ENCODE data around the gene CC2D2A.

DNA sequence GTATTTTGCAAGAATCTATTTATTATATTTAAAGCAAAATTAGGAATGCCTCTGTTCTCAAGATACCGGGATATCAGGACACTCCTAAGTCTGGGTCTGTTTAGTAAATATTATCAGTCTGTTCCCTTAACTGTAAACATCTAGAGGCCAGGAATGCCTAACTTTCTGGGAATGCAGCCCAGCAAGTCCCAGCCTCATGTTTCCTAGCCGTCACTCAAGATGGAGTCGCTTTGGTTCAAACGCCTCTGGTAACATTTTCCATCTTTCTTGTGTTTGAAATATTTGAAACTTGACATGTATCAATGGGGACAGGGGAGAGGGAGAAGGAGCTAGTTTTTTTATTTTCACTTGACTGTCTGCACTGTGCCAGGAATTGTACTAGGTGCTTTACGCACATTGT is 100.1 kb downstream of the CC2D2A start:
- TF ChIP-seq, protein P1, sequence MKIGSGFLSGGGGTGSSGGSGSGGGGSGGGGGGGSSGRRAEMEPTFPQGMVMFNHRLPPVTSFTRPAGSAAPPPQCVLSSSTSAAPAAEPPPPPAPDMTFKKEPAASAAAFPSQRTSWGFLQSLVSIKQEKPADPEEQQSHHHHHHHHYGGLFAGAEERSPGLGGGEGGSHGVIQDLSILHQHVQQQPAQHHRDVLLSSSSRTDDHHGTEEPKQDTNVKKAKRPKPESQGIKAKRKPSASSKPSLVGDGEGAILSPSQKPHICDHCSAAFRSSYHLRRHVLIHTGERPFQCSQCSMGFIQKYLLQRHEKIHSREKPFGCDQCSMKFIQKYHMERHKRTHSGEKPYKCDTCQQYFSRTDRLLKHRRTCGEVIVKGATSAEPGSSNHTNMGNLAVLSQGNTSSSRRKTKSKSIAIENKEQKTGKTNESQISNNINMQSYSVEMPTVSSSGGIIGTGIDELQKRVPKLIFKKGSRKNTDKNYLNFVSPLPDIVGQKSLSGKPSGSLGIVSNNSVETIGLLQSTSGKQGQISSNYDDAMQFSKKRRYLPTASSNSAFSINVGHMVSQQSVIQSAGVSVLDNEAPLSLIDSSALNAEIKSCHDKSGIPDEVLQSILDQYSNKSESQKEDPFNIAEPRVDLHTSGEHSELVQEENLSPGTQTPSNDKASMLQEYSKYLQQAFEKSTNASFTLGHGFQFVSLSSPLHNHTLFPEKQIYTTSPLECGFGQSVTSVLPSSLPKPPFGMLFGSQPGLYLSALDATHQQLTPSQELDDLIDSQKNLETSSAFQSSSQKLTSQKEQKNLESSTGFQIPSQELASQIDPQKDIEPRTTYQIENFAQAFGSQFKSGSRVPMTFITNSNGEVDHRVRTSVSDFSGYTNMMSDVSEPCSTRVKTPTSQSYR (CRISPR knock-in tag; IDR thresholded peaks at IDR 0.05), result no peak
- TF ChIP-seq, protein P2, sequence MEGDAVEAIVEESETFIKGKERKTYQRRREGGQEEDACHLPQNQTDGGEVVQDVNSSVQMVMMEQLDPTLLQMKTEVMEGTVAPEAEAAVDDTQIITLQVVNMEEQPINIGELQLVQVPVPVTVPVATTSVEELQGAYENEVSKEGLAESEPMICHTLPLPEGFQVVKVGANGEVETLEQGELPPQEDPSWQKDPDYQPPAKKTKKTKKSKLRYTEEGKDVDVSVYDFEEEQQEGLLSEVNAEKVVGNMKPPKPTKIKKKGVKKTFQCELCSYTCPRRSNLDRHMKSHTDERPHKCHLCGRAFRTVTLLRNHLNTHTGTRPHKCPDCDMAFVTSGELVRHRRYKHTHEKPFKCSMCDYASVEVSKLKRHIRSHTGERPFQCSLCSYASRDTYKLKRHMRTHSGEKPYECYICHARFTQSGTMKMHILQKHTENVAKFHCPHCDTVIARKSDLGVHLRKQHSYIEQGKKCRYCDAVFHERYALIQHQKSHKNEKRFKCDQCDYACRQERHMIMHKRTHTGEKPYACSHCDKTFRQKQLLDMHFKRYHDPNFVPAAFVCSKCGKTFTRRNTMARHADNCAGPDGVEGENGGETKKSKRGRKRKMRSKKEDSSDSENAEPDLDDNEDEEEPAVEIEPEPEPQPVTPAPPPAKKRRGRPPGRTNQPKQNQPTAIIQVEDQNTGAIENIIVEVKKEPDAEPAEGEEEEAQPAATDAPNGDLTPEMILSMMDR (IDR thresholded peaks at IDR 0.05), result no peak
- TF ChIP-seq FOXJ3 (CRISPR knock-in tag; IDR thresholded peaks at IDR 0.05; ENCODE audit: borderline replicate concordance) (no peak), NFYB (CRISPR knock-in tag; conservative IDR thresholded peaks at IDR 0.05; ENCODE audit: low read depth) (no peak)
- TF ChIP-seq, protein P3, sequence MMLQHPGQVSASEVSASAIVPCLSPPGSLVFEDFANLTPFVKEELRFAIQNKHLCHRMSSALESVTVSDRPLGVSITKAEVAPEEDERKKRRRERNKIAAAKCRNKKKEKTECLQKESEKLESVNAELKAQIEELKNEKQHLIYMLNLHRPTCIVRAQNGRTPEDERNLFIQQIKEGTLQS (CRISPR knock-in tag; conservative IDR thresholded peaks at IDR 0.05), result no peak

Measured in WTC11 (cell line).